ENCODE data around the gene MS4A10. TPM values are rescaled to one million over a fixed set of nuclear protein-coding genes. Genes with fewer than 3 reads are reported as not detected.

Gene MS4A10
- total RNA-seq, 3 donors from 2014 or later: not detected

Other genes with a start within 250 kb of the MS4A10 start
- not detected for gene MS4A8, start 85.7 kb upstream of the MS4A10 start, total RNA-seq
- gene MS4A18, start 60.6 kb upstream of the MS4A10 start, total RNA-seq: not detected
- not detected for gene MS4A15, start 28.5 kb upstream of the MS4A10 start, total RNA-seq
- 100 to 1,000 TPM; 182 to 218 (median 190) TPM for gene CCDC86, start 56.8 kb downstream of the MS4A10 start, total RNA-seq
- gene PTGDR2, start 70.6 kb downstream of the MS4A10 start, total RNA-seq: under 1 TPM; 0.23 to 0.45 (median 0.35) TPM
- gene ZP1, start 82.2 kb downstream of the MS4A10 start, total RNA-seq: not detected
- gene PRPF19, start 121.3 kb downstream of the MS4A10 start, total RNA-seq: 100 to 1,000 TPM; 297 to 335 (median 311) TPM
- gene TMEM109, start 128.8 kb downstream of the MS4A10 start, total RNA-seq: 100 to 1,000 TPM; 184 to 216 (median 204) TPM
- gene TMEM132A, start 139.1 kb downstream of the MS4A10 start, total RNA-seq: 1 to 10 TPM in 2 of 3 donors, under 1 TPM in 1; 0.84 to 1.4 (median 1.4) TPM
- 1 to 10 TPM; 3.8 to 6.1 (median 5.5) TPM for gene SLC15A3, start 166.8 kb downstream of the MS4A10 start, total RNA-seq
- 100 to 1,000 TPM; 638 to 711 (median 642) TPM for gene CD6, start 186.3 kb downstream of the MS4A10 start, total RNA-seq